NB4 (cell line): ENCODE data around the gene CHD6.

Experiments used
- CTCF ChIP-seq: IDR thresholded peaks from one replicate; pipeline ENCODE4 v1.5.1; 2012; ENCODE audit warnings: low read depth, low read length
- POLR2A ChIP-seq: IDR thresholded peaks from 2 replicates; pipeline ENCODE4 v1.6.1; 2011; ENCODE audit warnings: mild to moderate bottlenecking; ENCODE audit not compliant: insufficient read length; ENCODE audit errors: extremely low read depth
- TF ChIP-seq, protein P1 (sequence below): IDR thresholded peaks from 2 replicates; pipeline ENCODE4 v1.6.1; 2011; ENCODE audit warnings: low read depth, low read length

DNA sequence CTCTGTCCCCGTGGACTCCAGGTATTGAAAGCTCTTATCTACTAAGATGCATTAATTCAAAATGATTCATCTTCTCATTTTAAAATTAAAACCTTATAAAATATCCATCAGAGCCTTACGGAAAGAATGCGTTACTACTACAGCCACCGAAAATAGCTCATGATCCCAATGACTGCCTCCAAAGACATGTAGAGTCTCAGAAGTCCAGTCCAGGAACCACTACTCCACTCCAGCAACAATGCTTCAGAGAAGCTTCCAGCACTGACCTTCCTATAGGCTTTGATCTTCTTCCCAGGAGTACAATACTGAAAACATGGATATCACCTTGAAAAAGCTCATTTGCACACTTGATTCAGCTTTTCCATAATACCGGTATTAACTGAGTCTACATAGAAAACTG is 94.3 kb downstream of the CHD6 start:
- no peak for TF ChIP-seq CTCF
- TF ChIP-seq POLR2A: no peak
- TF ChIP-seq, protein P1, sequence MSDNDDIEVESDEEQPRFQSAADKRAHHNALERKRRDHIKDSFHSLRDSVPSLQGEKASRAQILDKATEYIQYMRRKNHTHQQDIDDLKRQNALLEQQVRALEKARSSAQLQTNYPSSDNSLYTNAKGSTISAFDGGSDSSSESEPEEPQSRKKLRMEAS: no peak
